ENCODE data around the gene HS1BP3. TPM values are rescaled to one million over a fixed set of nuclear protein-coding genes. Genes with fewer than 3 reads are reported as not detected.

The HS1BP3 gene
- total RNA-seq, 1 donor from 2014 or later, result 23.1 TPM

- H3K4me1 ChIP-seq, result peaks cover 78% of the 10 kb centered on the region
- intact Hi-C loops (cut with DNase I), result no loop called here
- no peaks in the 10 kb centered on the region for H3K27me3 ChIP-seq
- no peak overlapping the region for H3K4me3 ChIP-seq
- H3K27ac ChIP-seq, result peak overlapping the region; percentile 86
- H3K9me3 ChIP-seq, result no peaks in the 10 kb centered on the region
- DNase-seq (ENCODE audit: extremely low spot score in 2 of 2), result no peak
- no peaks in the 10 kb centered on the region for H3K36me3 ChIP-seq
- TF ChIP-seq POLR2A (IDR thresholded peaks at IDR 0.05), result no peak
- no peak for TF ChIP-seq CTCF (IDR thresholded peaks at IDR 0.05)
- TF ChIP-seq POLR2AphosphoS5 (IDR thresholded peaks at IDR 0.05; ENCODE audit: insufficient read depth in 1 of 2, low read depth in 1 of 2), result no peak
These were observed 55.9 kb downstream of the HS1BP3 start for GRCh38 chr2:20594957-20595356.

DNA sequence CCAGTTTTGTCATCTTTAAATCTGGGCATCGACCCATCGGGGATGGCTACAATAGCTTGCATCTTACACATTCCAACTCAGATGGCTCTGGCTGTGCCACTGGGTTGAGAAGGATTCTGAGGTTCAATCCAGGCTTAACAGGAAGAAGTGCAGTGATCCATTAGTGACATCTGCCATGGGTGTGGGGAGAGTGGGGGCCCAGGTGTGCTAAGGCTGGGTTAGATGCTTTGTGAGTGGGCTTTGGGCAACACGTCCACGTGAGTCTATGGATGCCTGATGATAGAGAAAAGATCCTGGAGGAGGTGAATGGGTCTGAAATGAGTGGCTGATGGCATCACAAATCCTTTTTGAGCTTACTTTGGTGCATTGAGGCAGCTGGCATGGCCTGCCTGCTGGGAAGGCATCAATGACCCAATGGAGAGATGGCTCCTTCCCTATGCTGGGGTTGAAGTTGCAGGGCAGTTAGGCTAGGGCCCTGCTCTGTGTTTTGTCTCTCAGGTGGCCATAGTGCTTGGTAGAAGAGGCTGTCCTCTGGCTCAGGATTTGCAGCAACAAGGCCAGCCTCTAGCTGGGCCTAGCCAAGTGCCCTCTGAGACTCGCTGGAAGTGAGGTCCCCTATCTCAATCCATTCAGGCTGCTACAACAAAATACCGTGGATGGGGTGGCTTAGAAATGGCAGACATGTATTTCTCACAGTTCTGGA, 56.7 kb downstream of the HS1BP3 start:
- intact Hi-C loops (cut with DNase I), result no loop called here
- H3K27ac ChIP-seq, result peak overlapping the region; percentile 86
- H3K27me3 ChIP-seq, result no peaks in the 10 kb centered on the region
- no peak for TF ChIP-seq POLR2A (IDR thresholded peaks at IDR 0.05)
- no peak for TF ChIP-seq POLR2AphosphoS5 (IDR thresholded peaks at IDR 0.05; ENCODE audit: insufficient read depth in 1 of 2, low read depth in 1 of 2)
- TF ChIP-seq CTCF (IDR thresholded peaks at IDR 0.05), result no peak
- H3K36me3 ChIP-seq, result no peaks in the 10 kb centered on the region
- H3K9me3 ChIP-seq, result no peaks in the 10 kb centered on the region
- no peak overlapping the region for H3K4me3 ChIP-seq
- H3K4me1 ChIP-seq, result peaks cover 71% of the 10 kb centered on the region
- DNase-seq (ENCODE audit: extremely low spot score in 2 of 2), result no peak

GRCh38 chr2:20593072-20594034, 57.5 kb downstream of the HS1BP3 start:
- intact Hi-C loops (cut with DNase I), result no loop called here
- Histone ChIP-seq H3K27ac (peak overlapping the region; percentile 86), H3K4me1 (peaks cover 62% of the 10 kb centered on the region), H3K4me3 (no peak overlapping the region), H3K27me3 (no peaks in the 10 kb centered on the region), H3K9me3 (no peaks in the 10 kb centered on the region), H3K36me3 (no peaks in the 10 kb centered on the region)
- no peak for DNase-seq (ENCODE audit: extremely low spot score in 2 of 2)
- no peak for TF ChIP-seq CTCF (IDR thresholded peaks at IDR 0.05)
- TF ChIP-seq POLR2AphosphoS5 (IDR thresholded peaks at IDR 0.05; ENCODE audit: insufficient read depth in 1 of 2, low read depth in 1 of 2), result peak; percentile 8 to 77

DNA sequence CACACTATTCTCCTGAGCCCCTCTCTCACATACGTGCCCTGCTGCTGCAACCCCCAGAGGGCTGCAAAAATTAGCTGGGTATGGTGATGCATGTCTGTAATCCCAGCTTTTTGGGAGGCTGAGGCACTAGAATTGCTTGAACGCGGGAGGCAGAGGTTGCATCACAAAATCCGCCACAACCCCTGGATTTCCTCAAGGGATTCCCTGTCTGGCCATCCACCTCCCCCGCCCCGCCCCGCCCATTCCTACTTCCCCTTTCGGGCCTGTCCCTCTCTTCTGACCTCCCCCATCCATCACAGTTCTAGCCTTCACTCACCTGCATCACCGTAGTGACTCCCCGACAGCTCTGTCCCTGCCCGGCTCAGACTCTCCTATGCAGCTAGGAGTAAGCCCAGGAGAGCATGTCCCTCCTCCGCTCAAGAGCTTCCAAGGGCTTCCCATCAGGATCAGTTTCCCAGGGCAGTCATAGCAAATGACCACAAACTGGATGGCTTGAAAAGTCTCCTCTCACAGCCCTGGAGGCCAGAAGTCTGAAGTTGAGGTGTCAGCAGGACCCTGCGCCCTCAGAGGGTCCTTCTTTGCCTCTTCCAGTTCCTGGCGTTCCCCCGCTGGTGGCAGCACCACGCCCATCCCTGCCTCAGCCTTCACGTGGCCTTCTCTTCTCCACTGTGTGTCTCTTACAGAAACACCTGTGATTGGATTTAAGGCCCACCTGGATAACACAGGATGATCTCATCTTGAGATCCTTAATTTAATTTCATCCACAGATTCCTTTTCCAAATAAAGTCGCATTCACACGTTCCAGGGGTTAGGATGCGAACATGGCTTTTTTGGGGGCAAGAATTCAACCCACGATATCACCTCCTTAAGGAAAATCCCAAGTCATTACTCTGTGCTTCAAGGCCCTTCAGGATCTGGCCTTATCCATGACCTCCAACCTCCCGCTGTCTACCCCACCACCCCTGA, 58.5 kb downstream of the HS1BP3 start:
- peaks cover 53% of the 10 kb centered on the region for H3K4me1 ChIP-seq
- TF ChIP-seq POLR2A (IDR thresholded peaks at IDR 0.05) (no peak), CTCF (IDR thresholded peaks at IDR 0.05) (no peak), POLR2AphosphoS5 (IDR thresholded peaks at IDR 0.05; ENCODE audit: insufficient read depth in 1 of 2, low read depth in 1 of 2) (no peak)
- peak overlapping the region; percentile 86 for H3K27ac ChIP-seq
- intact Hi-C loops (cut with DNase I), result no loop called here
- no peak overlapping the region for H3K4me3 ChIP-seq
- no peaks in the 10 kb centered on the region for H3K36me3 ChIP-seq
- no peaks in the 10 kb centered on the region for H3K9me3 ChIP-seq
- no peaks in the 10 kb centered on the region for H3K27me3 ChIP-seq
- no peak for DNase-seq (ENCODE audit: extremely low spot score in 2 of 2)
